Caco-2 (cell line): Measurements from ENCODE around the gene ATP5F1C. TPM values are rescaled to one million over a fixed set of nuclear protein-coding genes. Genes with fewer than 3 reads are reported as not detected.

Experiments
- BruUV-seq: library from RNA; stranded (reverse); fragments of 400-500 nt; replicated peaks from 2 replicates; lab custom pipeline; 2021; lab: Mats Ljungman, UMichigan
- CTCF ChIA-PET: fragments of 300-600 bp; sonication (Branson Sonifier 250); formaldehyde crosslinking; loops from one replicate; lab custom pipeline; 2022; ENCODE audit warnings: antibody characterized with exemption; lab: Charles Lee
- POLR2A ChIA-PET: fragments of 300-600 bp; sonication (Branson Sonifier 250); formaldehyde crosslinking; loops from one replicate; lab custom pipeline; 2022; ENCODE audit warnings: antibody characterized with exemption; lab: Charles Lee
- DNase-seq, 2 experiments: peaks; one replicate each; pipeline versions ENCODE4 v3.0.0 to v3.0.0-alpha.2; 2020 to 2022
- H3K27me3 ChIP-seq: replicated peaks from 2 replicates; pipeline ENCODE4 v1.6.0; 2011; ENCODE audit warnings: low read length; ENCODE audit not compliant: control insufficient read depth, insufficient read depth
- H3K36me3 ChIP-seq: 2 replicates; pipeline ENCODE4 v1.5.1; 2011; ENCODE audit warnings: low read length; ENCODE audit not compliant: control insufficient read depth, insufficient read depth
- H3K4me1 ChIP-seq: fragments of 250-450 bp; sonication (Bioruptor Pico); 2 replicates; pipeline ENCODE4 v1.5.1; 2020; ENCODE audit warnings: mild to moderate bottlenecking
- H3K4me3 ChIP-seq: 2 replicates; pipeline ENCODE4 v1.5.1; 2011; ENCODE audit warnings: low read depth, mild to moderate bottlenecking, control low read depth, low read length
- H3K9me3 ChIP-seq: fragments of 250-450 bp; sonication (Bioruptor Pico); 2 replicates; pipeline ENCODE4 v1.5.1; 2020; ENCODE audit warnings: mild to moderate bottlenecking, moderate library complexity
- H3K27ac Mint-ChIP-seq: one replicate; pipeline ENCODE4 v1.8.0; 2022; ENCODE audit warnings: mixed read lengths; ENCODE audit not compliant: unreplicated experiment
- H3K27me3 Mint-ChIP-seq: one replicate; pipeline ENCODE4 v1.8.0; 2022; ENCODE audit warnings: mixed read lengths; ENCODE audit not compliant: insufficient read depth, unreplicated experiment
- H3K36me3 Mint-ChIP-seq: one replicate; pipeline ENCODE4 v1.8.0; 2022; ENCODE audit warnings: mild to moderate bottlenecking, mixed read lengths; ENCODE audit not compliant: insufficient read depth, unreplicated experiment
- H3K4me1 Mint-ChIP-seq: one replicate; pipeline ENCODE4 v1.8.0; 2022; ENCODE audit warnings: low read depth, mixed read lengths; ENCODE audit not compliant: unreplicated experiment
- H3K4me3 Mint-ChIP-seq: one replicate; pipeline ENCODE4 v1.8.0; 2022; ENCODE audit warnings: mild to moderate bottlenecking, moderate library complexity, mixed read lengths; ENCODE audit not compliant: unreplicated experiment
- H3K9me3 Mint-ChIP-seq: one replicate; pipeline ENCODE4 v1.8.0; 2022; ENCODE audit warnings: mixed read lengths; ENCODE audit not compliant: unreplicated experiment
- CTCF ChIP-seq, 2 experiments: fragments of 200-600 bp in 1 of 2; IDR thresholded peaks; 1 replicate in 1 of 2; 2 replicates in 1 of 2; pipeline versions ENCODE4 v1.5.1 to v1.8.0; 2011 to 2022; ENCODE audit warnings: antibody characterized with exemption in 1 of 2, control low read depth in 1 of 2, inconsistent platforms in 1 of 2, low read depth in 1 of 2, low read length in 1 of 2, mild to moderate bottlenecking in 1 of 2, moderate library complexity in 1 of 2; ENCODE audit not compliant: insufficient read depth in 1 of 2, severe bottlenecking in 1 of 2, unreplicated experiment in 1 of 2
- intact Hi-C: fragments of 100-400 bp; cut with micrococcal nuclease; formaldehyde crosslinking; loops from one replicate; pipeline ENCODE4 v1.10.0; 2022; ENCODE audit not compliant: unreplicated experiment
- total RNA-seq: library from RNA; stranded (reverse); gene quantifications from 2 replicates; pipeline ENCODE4 v1.2.3, GENCODE V29; 2022

ATP5F1C gene
- total RNA-seq, 1 experiment from 2014 or later = 568 TPM

GRCh38 chr10:7766241-7766640, 21.7 kb upstream of the ATP5F1C start:
- H3K4me1 ChIP-seq = no peaks in the 10 kb centered on the region
- Mint-ChIP-seq H3K36me3 (peaks cover 88% of the 10 kb centered on the region), H3K9me3 (no peaks in the 10 kb centered on the region), H3K4me3 (no peak overlapping the region), H3K27ac (no peak overlapping the region), H3K27me3 (no peaks in the 10 kb centered on the region), H3K4me1 (no peaks in the 10 kb centered on the region)
- H3K9me3 ChIP-seq = no peaks in the 10 kb centered on the region
- intact Hi-C loops = no loop called here
- no peak overlapping the region for H3K4me3 ChIP-seq
- TF ChIP-seq CTCF (IDR thresholded peaks at IDR 0.05; ENCODE audit: insufficient read depth in 1 of 2, low read depth in 1 of 2, low read length in 1 of 2, severe bottlenecking in 1 of 2, unreplicated experiment in 1 of 2) = no peak
- ChIA-PET POLR2A (no interaction called here), CTCF (no interaction called here)
- no peaks in the 10 kb centered on the region; the same call in 1 of the 2 replicates for H3K27me3 ChIP-seq
- no peak for DNase-seq
- H3K36me3 ChIP-seq = peaks cover 4% of the 10 kb centered on the region; the same call in 1 of the 2 replicates
- no TSS peak for BruUV-seq

GRCh38 chr10:7767209-7767608, 20.8 kb upstream of the ATP5F1C start:
- no peaks in the 10 kb centered on the region for H3K9me3 Mint-ChIP-seq
- H3K4me3 Mint-ChIP-seq = no peak overlapping the region
- peaks cover 4% of the 10 kb centered on the region; the same call in 1 of the 2 replicates for H3K36me3 ChIP-seq
- H3K27me3 ChIP-seq = no peaks in the 10 kb centered on the region; the same call in 1 of the 2 replicates
- intact Hi-C loops = no loop called here
- peaks cover 88% of the 10 kb centered on the region for H3K36me3 Mint-ChIP-seq
- ChIA-PET POLR2A (no interaction called here), CTCF (no interaction called here)
- no peak overlapping the region for H3K27ac Mint-ChIP-seq
- no peaks in the 10 kb centered on the region for H3K9me3 ChIP-seq
- no peaks in the 10 kb centered on the region for H3K4me1 ChIP-seq
- no peak for TF ChIP-seq CTCF (IDR thresholded peaks at IDR 0.05; ENCODE audit: insufficient read depth in 1 of 2, low read depth in 1 of 2, low read length in 1 of 2, severe bottlenecking in 1 of 2, unreplicated experiment in 1 of 2)
- no peak overlapping the region for H3K4me3 ChIP-seq
- no peak for DNase-seq
- BruUV-seq = no TSS peak
- no peaks in the 10 kb centered on the region for H3K4me1 Mint-ChIP-seq
- H3K27me3 Mint-ChIP-seq = no peaks in the 10 kb centered on the region

GRCh38 chr10:7768417-7768816, 19.6 kb upstream of the ATP5F1C start:
- Histone ChIP-seq H3K4me1 (no peaks in the 10 kb centered on the region), H3K36me3 (peaks cover 4% of the 10 kb centered on the region; the same call in 1 of the 2 replicates), H3K9me3 (no peaks in the 10 kb centered on the region), H3K4me3 (no peak overlapping the region), H3K27me3 (no peaks in the 10 kb centered on the region; the same call in 1 of the 2 replicates)
- TF ChIP-seq CTCF (IDR thresholded peaks at IDR 0.05; ENCODE audit: insufficient read depth in 1 of 2, low read depth in 1 of 2, low read length in 1 of 2, severe bottlenecking in 1 of 2, unreplicated experiment in 1 of 2) = no peak
- BruUV-seq = no TSS peak
- intact Hi-C loops = no loop called here
- POLR2A ChIA-PET = no interaction called here
- no peak for DNase-seq
- Mint-ChIP-seq H3K9me3 (no peaks in the 10 kb centered on the region), H3K27me3 (no peaks in the 10 kb centered on the region), H3K4me1 (no peaks in the 10 kb centered on the region), H3K36me3 (peaks cover 88% of the 10 kb centered on the region), H3K27ac (no peak overlapping the region), H3K4me3 (no peak overlapping the region)
- CTCF ChIA-PET = no interaction called here
